Astrocyte (in vitro differentiated cells and primary cell): ENCODE measurements around the gene PTGES3. TPM values are rescaled to one million over a fixed set of nuclear protein-coding genes. Genes with fewer than 3 reads are reported as not detected.

ENCODE experiments used
- DNase-seq: peaks from one replicate; pipeline ENCODE4 v3.0.0-alpha.2; 2010; ENCODE audit warnings: low read depth
- FAIRE-seq: peaks from 2 replicates; lab custom pipeline; 2011; peaks lifted over from hg19 to GRCh38; lab: Jason Lieb, UNC
- H2AFZ ChIP-seq: 2 replicates; pipeline ENCODE4 v1.6.0; 2012; ENCODE audit warnings: low read depth, low read length, inconsistent platforms
- H3K27ac ChIP-seq: 2 replicates; pipeline ENCODE4 v1.5.1; 2011; ENCODE audit warnings: low read depth, low read length, inconsistent platforms
- H3K27me3 ChIP-seq: 2 replicates; pipeline ENCODE4 v1.6.0; 2011; ENCODE audit warnings: low read length, inconsistent platforms; ENCODE audit not compliant: insufficient read depth
- H3K36me3 ChIP-seq: 2 replicates; pipeline ENCODE4 v1.5.1; 2011; ENCODE audit warnings: low read length, inconsistent platforms; ENCODE audit not compliant: insufficient read depth
- H3K4me1 ChIP-seq: 2 replicates; pipeline ENCODE4 v1.5.1; 2011; ENCODE audit warnings: low read length, inconsistent platforms; ENCODE audit not compliant: insufficient read depth
- H3K4me2 ChIP-seq: 2 replicates; pipeline ENCODE4 v1.6.0; 2012; ENCODE audit warnings: low read length, inconsistent platforms
- H3K4me3 ChIP-seq: 2 replicates; pipeline ENCODE4 v1.5.1; 2011; ENCODE audit warnings: low read depth, mild to moderate bottlenecking, low read length, inconsistent platforms; ENCODE audit not compliant: insufficient read depth
- H3K79me2 ChIP-seq: 2 replicates; pipeline ENCODE4 v1.6.0; 2012; ENCODE audit warnings: mild to moderate bottlenecking, low read length, inconsistent platforms; ENCODE audit not compliant: insufficient read depth
- H3K9ac ChIP-seq: 2 replicates; pipeline ENCODE4 v1.6.0; 2012; ENCODE audit warnings: mild to moderate bottlenecking, low read length, inconsistent platforms
- H3K9me3 ChIP-seq: 2 replicates; pipeline ENCODE4 v1.5.1; 2012; ENCODE audit warnings: low read depth, mild to moderate bottlenecking, low read length, inconsistent platforms; ENCODE audit not compliant: insufficient read depth
- H4K20me1 ChIP-seq: 2 replicates; pipeline ENCODE4 v1.6.0; 2012; ENCODE audit warnings: low read length, inconsistent platforms; ENCODE audit not compliant: insufficient read depth
- H3K27ac Mint-ChIP-seq: one replicate; pipeline ENCODE4 v1.8.0; 2021; ENCODE audit warnings: mild to moderate bottlenecking, mixed read lengths; ENCODE audit not compliant: unreplicated experiment
- H3K27me3 Mint-ChIP-seq: one replicate; pipeline ENCODE4 v1.8.0; 2021; ENCODE audit warnings: low read depth, mixed read lengths; ENCODE audit not compliant: unreplicated experiment
- H3K36me3 Mint-ChIP-seq: one replicate; pipeline ENCODE4 v1.8.0; 2021; ENCODE audit warnings: low read depth, mixed read lengths; ENCODE audit not compliant: unreplicated experiment
- H3K4me1 Mint-ChIP-seq: one replicate; pipeline ENCODE4 v1.8.0; 2021; ENCODE audit warnings: low read depth, mixed read lengths; ENCODE audit not compliant: unreplicated experiment
- H3K4me3 Mint-ChIP-seq: one replicate; pipeline ENCODE4 v1.8.0; 2021; ENCODE audit warnings: mild to moderate bottlenecking, moderate library complexity, mixed read lengths; ENCODE audit not compliant: unreplicated experiment
- H3K9me3 Mint-ChIP-seq: one replicate; pipeline ENCODE4 v1.8.0; 2021; ENCODE audit warnings: mild to moderate bottlenecking, mixed read lengths; ENCODE audit not compliant: unreplicated experiment
- EZH2 ChIP-seq: IDR thresholded peaks from 2 replicates; pipeline ENCODE4 v1.6.1; 2012; ENCODE audit warnings: mild to moderate bottlenecking, low read length, inconsistent platforms; ENCODE audit not compliant: insufficient read depth
- total RNA-seq: library from RNA; stranded (reverse); gene quantifications from 2 replicates; pipeline ENCODE4 v1.2.1, GENCODE V29; 2021
- TF ChIP-seq, protein P1 (sequence below): IDR thresholded peaks from 2 replicates; pipeline ENCODE4 v1.5.1; 2011; ENCODE audit warnings: low read depth, mild to moderate bottlenecking, inconsistent platforms, low read length, moderate library complexity; ENCODE audit not compliant: insufficient read depth

PTGES3 gene
- total RNA-seq, 1 donor from 2014 or later = 226 TPM

DNA sequence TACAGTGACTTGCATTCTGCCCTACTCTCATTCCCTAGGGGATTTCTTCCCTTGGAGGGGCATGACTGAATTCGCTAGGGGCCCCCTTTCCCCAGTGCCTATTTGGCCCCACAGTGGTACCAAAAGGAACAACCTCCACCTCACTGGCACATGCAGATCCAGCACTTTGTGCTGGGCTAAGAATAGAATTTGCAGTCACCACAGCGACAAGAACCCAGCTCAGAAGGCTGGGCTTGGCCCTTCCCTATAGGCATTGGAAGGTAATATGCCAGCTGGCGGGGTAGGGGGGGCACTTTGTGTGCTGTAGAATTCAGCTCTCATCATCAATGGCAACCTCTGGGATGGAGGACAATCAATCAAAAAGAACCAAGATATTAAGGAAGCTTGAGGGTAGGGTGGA, 71.8 kb downstream of the PTGES3 start:
- H3K4me2 ChIP-seq = no peak overlapping the region
- no peak overlapping the region for H3K27ac ChIP-seq
- Mint-ChIP-seq H3K27ac (no peak overlapping the region), H3K36me3 (peaks cover 32% of the 10 kb centered on the region), H3K4me3 (no peak overlapping the region), H3K4me1 (no peaks in the 10 kb centered on the region), H3K27me3 (no peaks in the 10 kb centered on the region), H3K9me3 (no peaks in the 10 kb centered on the region)
- H3K4me1 ChIP-seq = no peaks in the 10 kb centered on the region
- no peak overlapping the region for H2AFZ ChIP-seq
- no peak for TF ChIP-seq EZH2
- TF ChIP-seq, protein P1, sequence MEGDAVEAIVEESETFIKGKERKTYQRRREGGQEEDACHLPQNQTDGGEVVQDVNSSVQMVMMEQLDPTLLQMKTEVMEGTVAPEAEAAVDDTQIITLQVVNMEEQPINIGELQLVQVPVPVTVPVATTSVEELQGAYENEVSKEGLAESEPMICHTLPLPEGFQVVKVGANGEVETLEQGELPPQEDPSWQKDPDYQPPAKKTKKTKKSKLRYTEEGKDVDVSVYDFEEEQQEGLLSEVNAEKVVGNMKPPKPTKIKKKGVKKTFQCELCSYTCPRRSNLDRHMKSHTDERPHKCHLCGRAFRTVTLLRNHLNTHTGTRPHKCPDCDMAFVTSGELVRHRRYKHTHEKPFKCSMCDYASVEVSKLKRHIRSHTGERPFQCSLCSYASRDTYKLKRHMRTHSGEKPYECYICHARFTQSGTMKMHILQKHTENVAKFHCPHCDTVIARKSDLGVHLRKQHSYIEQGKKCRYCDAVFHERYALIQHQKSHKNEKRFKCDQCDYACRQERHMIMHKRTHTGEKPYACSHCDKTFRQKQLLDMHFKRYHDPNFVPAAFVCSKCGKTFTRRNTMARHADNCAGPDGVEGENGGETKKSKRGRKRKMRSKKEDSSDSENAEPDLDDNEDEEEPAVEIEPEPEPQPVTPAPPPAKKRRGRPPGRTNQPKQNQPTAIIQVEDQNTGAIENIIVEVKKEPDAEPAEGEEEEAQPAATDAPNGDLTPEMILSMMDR = no peak
- peaks cover 68% of the 10 kb centered on the region for H3K36me3 ChIP-seq
- no peaks in the 10 kb centered on the region for H3K9me3 ChIP-seq
- H3K4me3 ChIP-seq = no peak overlapping the region
- no peak for FAIRE-seq
- no peaks in the 10 kb centered on the region for H3K27me3 ChIP-seq
- no peak for DNase-seq
- peaks cover 94% of the 10 kb centered on the region for H4K20me1 ChIP-seq
- no peak overlapping the region for H3K9ac ChIP-seq
- H3K79me2 ChIP-seq = peaks cover 52% of the 10 kb centered on the region

DNA sequence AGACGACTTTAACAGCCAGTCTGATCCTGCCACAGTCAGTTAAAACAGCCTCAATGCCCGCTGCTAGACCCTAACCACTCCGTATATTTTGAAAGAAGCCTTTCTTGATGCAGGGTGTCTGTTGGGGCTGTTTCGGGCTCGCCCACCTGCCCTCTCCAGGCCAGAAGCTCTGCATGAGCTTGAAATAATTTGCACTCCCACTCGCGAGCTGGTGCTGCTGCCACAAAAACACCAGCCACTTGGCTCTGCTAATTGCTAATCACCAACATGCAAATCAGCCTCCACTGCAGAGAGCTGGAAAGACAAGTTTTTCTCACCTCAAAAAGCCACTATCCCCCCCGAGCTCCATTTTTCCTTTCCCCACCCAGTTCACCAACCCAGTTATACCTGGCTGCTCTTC, 73.5 kb downstream of the PTGES3 start:
- Mint-ChIP-seq H3K27ac (no peak overlapping the region), H3K36me3 (peaks cover 39% of the 10 kb centered on the region), H3K4me3 (no peak overlapping the region), H3K9me3 (no peaks in the 10 kb centered on the region), H3K27me3 (no peaks in the 10 kb centered on the region), H3K4me1 (no peaks in the 10 kb centered on the region)
- no peak overlapping the region for H3K27ac ChIP-seq
- FAIRE-seq = no peak
- no peaks in the 10 kb centered on the region for H3K27me3 ChIP-seq
- no peaks in the 10 kb centered on the region for H3K9me3 ChIP-seq
- peaks cover 93% of the 10 kb centered on the region for H4K20me1 ChIP-seq
- no peak for TF ChIP-seq EZH2
- TF ChIP-seq, protein P1 = no peak
- H3K4me1 ChIP-seq = no peaks in the 10 kb centered on the region
- no peak overlapping the region for H2AFZ ChIP-seq
- no peak overlapping the region for H3K4me2 ChIP-seq
- DNase-seq = no peak
- H3K4me3 ChIP-seq = no peak overlapping the region
- H3K36me3 ChIP-seq = peaks cover 77% of the 10 kb centered on the region
- H3K9ac ChIP-seq = no peak overlapping the region
- H3K79me2 ChIP-seq = peaks cover 36% of the 10 kb centered on the region

Other genes starting within 250 kb of the PTGES3 start
- gene TIMELESS, start 238.9 kb downstream of the PTGES3 start, total RNA-seq = 7.3 and 8.5 TPM in 2 replicates
- not detected in 2 replicates for gene MIP, start 233.6 kb downstream of the PTGES3 start, total RNA-seq
- 1.6 and 2.0 TPM in 2 replicates for gene SPRYD4, start 219.7 kb downstream of the PTGES3 start, total RNA-seq
- 0.94 and 1.1 TPM in 2 replicates for gene GLS2, start 200.1 kb downstream of the PTGES3 start, total RNA-seq
- gene RBMS2, start 166.5 kb downstream of the PTGES3 start, total RNA-seq = 88.3 and 111 TPM in 2 replicates
- 105 and 107 TPM in 2 replicates for gene BAZ2A, start 58.0 kb downstream of the PTGES3 start, total RNA-seq
- gene ATP5F1B, start 42.3 kb downstream of the PTGES3 start, total RNA-seq = 714 and 731 TPM in 2 replicates
- 632 and 680 TPM in 2 replicates for gene NACA, start 37.0 kb upstream of the PTGES3 start, total RNA-seq
- 2.1 and 2.6 TPM in 2 replicates for gene PRIM1, start 64.0 kb upstream of the PTGES3 start, total RNA-seq
- gene HSD17B6, start 75.0 kb upstream of the PTGES3 start, total RNA-seq = 1.9 and 5.1 TPM in 2 replicates
- gene SDR9C7, start 246.1 kb upstream of the PTGES3 start, total RNA-seq = 0.17 TPM in 1 of 2 replicates, not detected in the other